Activated CD4-positive, alpha-beta T cell treated with anti-CD3 and anti-CD28 coated beads, Interleukin-2, Interleukin-6, amounts not matched to agents 100 ng/mL and 50 ng/mL, durations not matched to agents 16 hours and 8 hours (primary cell): ENCODE results near the gene LEF1.
"Not testable (repeated sequence)": the region's sequence is repeated elsewhere in the genome, so short reads cannot be mapped to it uniquely, and the experiment has no call there.

Experiments used
- DNase-seq: peaks from one replicate; pipeline ENCODE4 v3.0.0-alpha.2; 2020

The LEF1 gene

GRCh38 chr4:108055787-108056186 lies 112.9 kb downstream of the LEF1 start:
- no peak for DNase-seq

GRCh38 chr4:108054025-108054638 lies 114.6 kb downstream of the LEF1 start:
- no peak for DNase-seq

- no peak for DNase-seq
These were observed 115.5 kb downstream of the LEF1 start for GRCh38 chr4:108053251-108053711.

GRCh38 chr4:108052558-108053120 lies 116.1 kb downstream of the LEF1 start:
- no peak for DNase-seq

GRCh38 chr4:108051343-108051742 lies 117.4 kb downstream of the LEF1 start:
- DNase-seq = no peak

- not testable (repeated sequence) for DNase-seq
These were observed 118.3 kb downstream of the LEF1 start for GRCh38 chr4:108050166-108051111.

GRCh38 chr4:108049406-108049805 lies 119.3 kb downstream of the LEF1 start:
- peak; percentile 46 for DNase-seq

- no peak for DNase-seq
These were observed 119.7 kb downstream of the LEF1 start for GRCh38 chr4:108048997-108049396.

- DNase-seq = no peak
These were observed 120.6 kb downstream of the LEF1 start for GRCh38 chr4:108048157-108048556.

GRCh38 chr4:108047199-108047598 lies 121.5 kb downstream of the LEF1 start:
- DNase-seq = no peak

- no peak for DNase-seq
These were observed 123.1 kb downstream of the LEF1 start for GRCh38 chr4:108045687-108046024.

GRCh38 chr4:108044951-108045686 lies 123.6 kb downstream of the LEF1 start:
- no peak for DNase-seq

GRCh38 chr4:108043526-108043925 lies 125.2 kb downstream of the LEF1 start:
- DNase-seq = no peak

GRCh38 chr4:108042927-108043326 lies 125.8 kb downstream of the LEF1 start:
- DNase-seq = no peak

- peak; percentile 20 for DNase-seq
These were observed 130.8 kb downstream of the LEF1 start for GRCh38 chr4:108037884-108038283.

- DNase-seq = peak; percentile 60
These were observed 132.5 kb downstream of the LEF1 start for GRCh38 chr4:108036213-108036612.

GRCh38 chr4:108035691-108036090 lies 133.0 kb downstream of the LEF1 start:
- no peak for DNase-seq

- no peak for DNase-seq
These were observed 134.2 kb downstream of the LEF1 start for GRCh38 chr4:108034565-108034964.

- DNase-seq = no peak
These were observed 135.4 kb downstream of the LEF1 start for GRCh38 chr4:108033348-108033747.

GRCh38 chr4:108031427-108032083 lies 137.2 kb downstream of the LEF1 start:
- peak; percentile 44 for DNase-seq

GRCh38 chr4:108030332-108030731 lies 138.4 kb downstream of the LEF1 start:
- DNase-seq = peak; percentile 76

GRCh38 chr4:108029731-108030130 lies 139.0 kb downstream of the LEF1 start:
- DNase-seq = no peak
